ENCODE measurements around the gene SPATA16.

- TF ChIP-seq CTCF (IDR thresholded peaks at IDR 0.05) (no peak), POLR2A (IDR thresholded peaks at IDR 0.05) (no peak), POLR2AphosphoS5 (IDR thresholded peaks at IDR 0.05) (no peak)
Observed at GRCh38 chr3:173128633-173129032, 12.4 kb downstream of the SPATA16 start.

All from suprapubic skin (tissue), 4 donors.